NCI-H1694 treated with DMSO at 0.1 percent for 48 hours (cell line): ENCODE data around the gene INPP4B.

ENCODE experiments used
- DNase-seq: peaks from one replicate; lab custom pipeline; 2025; lab: John Stamatoyannopoulos, UW

The INPP4B gene

GRCh38 chr4:142467088-142467487, 379.0 kb downstream of the INPP4B start:
- no peak for DNase-seq

- no peak for DNase-seq
These were observed 380.6 kb downstream of the INPP4B start for GRCh38 chr4:142465526-142465925.

GRCh38 chr4:142463206-142463605, 382.9 kb downstream of the INPP4B start:
- no peak for DNase-seq

GRCh38 chr4:142452161-142452855, 393.8 kb downstream of the INPP4B start:
- DNase-seq: no peak

GRCh38 chr4:142449771-142450373, 396.2 kb downstream of the INPP4B start:
- DNase-seq: no peak

GRCh38 chr4:142447009-142447408, 399.1 kb downstream of the INPP4B start:
- no peak for DNase-seq

GRCh38 chr4:142443469-142443868, 402.6 kb downstream of the INPP4B start:
- no peak for DNase-seq

GRCh38 chr4:142440093-142440492, 406.0 kb downstream of the INPP4B start:
- no peak for DNase-seq

GRCh38 chr4:142435599-142436235, 410.4 kb downstream of the INPP4B start:
- no peak for DNase-seq

- no peak for DNase-seq
These were observed 411.4 kb downstream of the INPP4B start for GRCh38 chr4:142434519-142435224.

GRCh38 chr4:142428715-142429114, 417.4 kb downstream of the INPP4B start:
- no peak for DNase-seq

GRCh38 chr4:142427456-142427855, 418.6 kb downstream of the INPP4B start:
- no peak for DNase-seq

- DNase-seq: no peak
These were observed 422.2 kb downstream of the INPP4B start for GRCh38 chr4:142423861-142424260.

GRCh38 chr4:142420311-142421095, 425.6 kb downstream of the INPP4B start:
- no peak for DNase-seq

- DNase-seq: no peak
These were observed 426.4 kb downstream of the INPP4B start for GRCh38 chr4:142419712-142420111.

- DNase-seq: no peak
These were observed 427.4 kb downstream of the INPP4B start for GRCh38 chr4:142418697-142419096.

GRCh38 chr4:142416711-142417275, 429.3 kb downstream of the INPP4B start:
- no peak for DNase-seq

GRCh38 chr4:142416121-142416520, 430.0 kb downstream of the INPP4B start:
- no peak for DNase-seq

GRCh38 chr4:142414366-142414990, 431.6 kb downstream of the INPP4B start:
- no peak for DNase-seq

- no peak for DNase-seq
These were observed 432.6 kb downstream of the INPP4B start for GRCh38 chr4:142413485-142413884.

GRCh38 chr4:142411993-142412392, 434.1 kb downstream of the INPP4B start:
- DNase-seq: no peak
